IMR-90 (cell line): ENCODE data around the gene TBL3. TPM values are rescaled to one million over a fixed set of nuclear protein-coding genes. Genes with fewer than 3 reads are reported as not detected.

Source experiments
- ATAC-seq: fragments of 200-7000 bp; cut with Tn5 transposase; 2 replicates; pipeline ENCODE4 v1.9.1; 2020; ENCODE audit warnings: low read depth, mild to moderate bottlenecking, moderate library complexity
- BruUV-seq: library from RNA; stranded (reverse); fragments of 400-500 nt; replicated peaks from 2 replicates; lab custom pipeline; 2021; lab: Mats Ljungman, UMichigan
- CTCF ChIA-PET: fragments of 300-600 bp; formaldehyde crosslinking; extraction: SDS; loops from one replicate; lab custom pipeline; 2021; ENCODE audit warnings: antibody characterized with exemption; lab: Yijun Ruan, JAX
- POLR2A ChIA-PET: fragments of 300-600 bp; sonication (Branson Sonifier 250); formaldehyde crosslinking; loops from one replicate; lab custom pipeline; 2022; ENCODE audit warnings: antibody characterized with exemption; ENCODE audit not compliant: unreplicated experiment; lab: Charles Lee
- DNase-seq: peaks from one replicate; pipeline ENCODE4 v3.0.0; 2013
- H2AFZ ChIP-seq: replicated peaks from 2 replicates; pipeline ENCODE3; 2013; ENCODE audit warnings: low read length, mild to moderate bottlenecking; ENCODE audit not compliant: poor library complexity
- H2AK5ac ChIP-seq: 2 replicates; pipeline ENCODE4 v1.6.1; 2013; ENCODE audit warnings: low read depth, low read length, inconsistent platforms
- H2AK9ac ChIP-seq: replicated peaks from 2 replicates; pipeline ENCODE3; 2013; ENCODE audit warnings: mild to moderate bottlenecking, low read depth, low read length, moderate library complexity; ENCODE audit not compliant: poor library complexity
- H2BK120ac ChIP-seq: 2 replicates; pipeline ENCODE4 v1.6.1; 2013; ENCODE audit warnings: low read depth, low read length, inconsistent platforms
- H2BK15ac ChIP-seq: 3 replicates; pipeline ENCODE4 v1.6.1; 2013; ENCODE audit warnings: low read depth, low read length, inconsistent platforms
- H2BK20ac ChIP-seq: 2 replicates; pipeline ENCODE4 v1.6.1; 2013; ENCODE audit warnings: low read depth, mild to moderate bottlenecking, inconsistent platforms, low read length, moderate library complexity
- H2BK5ac ChIP-seq: 2 replicates; pipeline ENCODE4 v1.6.1; 2013; ENCODE audit warnings: mild to moderate bottlenecking, low read depth, low read length, inconsistent platforms; ENCODE audit not compliant: poor library complexity, severe bottlenecking
- H3K14ac ChIP-seq: replicated peaks from 2 replicates; pipeline ENCODE4 v1.6.1; 2013; ENCODE audit warnings: low read depth, low read length, inconsistent platforms
- H3K18ac ChIP-seq: 2 replicates; pipeline ENCODE4 v1.6.1; 2013; ENCODE audit warnings: low read depth, low read length, control low read depth
- H3K23ac ChIP-seq: 2 replicates; pipeline ENCODE4 v1.6.1; 2013; ENCODE audit warnings: low read depth, low read length, inconsistent platforms
- H3K27ac ChIP-seq: 2 replicates; pipeline ENCODE4 v1.5.1; 2013; ENCODE audit warnings: mild to moderate bottlenecking, control low read depth, low read length; ENCODE audit not compliant: insufficient read depth
- H3K27me3 ChIP-seq: 2 replicates; pipeline ENCODE4 v1.6.1; 2013; ENCODE audit warnings: low read length; ENCODE audit not compliant: control insufficient read depth, insufficient read depth
- H3K36me3 ChIP-seq: 2 replicates; pipeline ENCODE4 v1.6.1; 2013; ENCODE audit warnings: low read length, mixed read lengths; ENCODE audit not compliant: control insufficient read depth, insufficient read depth
- H3K4ac ChIP-seq: 2 replicates; pipeline ENCODE4 v1.6.1; 2013; ENCODE audit warnings: low read depth, low read length, inconsistent platforms
- H3K4me1 ChIP-seq: 2 replicates; pipeline ENCODE4 v1.6.1; 2013; ENCODE audit warnings: low read length, mixed read lengths; ENCODE audit not compliant: control insufficient read depth, insufficient read depth
- H3K4me2 ChIP-seq: 2 replicates; pipeline ENCODE4 v1.6.1; 2013; ENCODE audit warnings: low read depth, mild to moderate bottlenecking, control low read depth, low read length, moderate library complexity
- H3K4me3 ChIP-seq: 2 replicates; pipeline ENCODE4 v1.5.1; 2013; ENCODE audit warnings: low read depth, mild to moderate bottlenecking, control low read depth, low read length, moderate library complexity; ENCODE audit not compliant: insufficient read depth
- H3K56ac ChIP-seq: 2 replicates; pipeline ENCODE4 v1.6.1; 2013; ENCODE audit warnings: low read length, inconsistent platforms; ENCODE audit not compliant: insufficient read depth; ENCODE audit errors: extremely low read depth
- H3K79me1 ChIP-seq, 2 experiments: 2 replicates each; pipeline ENCODE4 v1.6.1; 2013; ENCODE audit warnings: low read length in 2 of 2, inconsistent platforms in 1 of 2, low read depth in 1 of 2
- H3K9ac ChIP-seq: 2 replicates; pipeline ENCODE4 v1.6.1; 2013; ENCODE audit warnings: low read depth, low read length, control low read depth
- H3K9me1 ChIP-seq: 2 replicates; pipeline ENCODE4 v1.6.1; 2013; ENCODE audit warnings: low read length, inconsistent platforms; ENCODE audit not compliant: insufficient read depth
- H3K9me3 ChIP-seq: 2 replicates; pipeline ENCODE4 v1.6.1; 2013; ENCODE audit warnings: low read length; ENCODE audit not compliant: control insufficient read depth, insufficient read depth
- H4K20me1 ChIP-seq: 2 replicates; pipeline ENCODE4 v1.6.1; 2013; ENCODE audit warnings: low read length, inconsistent platforms; ENCODE audit not compliant: insufficient read depth
- H4K5ac ChIP-seq: 2 replicates; pipeline ENCODE4 v1.6.1; 2013; ENCODE audit warnings: mild to moderate bottlenecking, low read depth, low read length, control low read depth
- H4K8ac ChIP-seq, 2 experiments: 2 replicates each; pipeline ENCODE4 v1.6.1; 2013; ENCODE audit warnings: low read depth in 2 of 2, low read length in 2 of 2, control low read depth in 1 of 2, inconsistent platforms in 1 of 2
- H4K91ac ChIP-seq: 2 replicates; pipeline ENCODE4 v1.6.1; 2013; ENCODE audit warnings: low read depth, low read length, inconsistent platforms; ENCODE audit not compliant: insufficient read depth
- BHLHE40 ChIP-seq: fragments of 150-350 bp; IDR thresholded peaks from 2 replicates; pipeline ENCODE4 v1.6.1; 2016; ENCODE audit warnings: mild to moderate bottlenecking, low read depth, low read length
- CEBPB ChIP-seq: IDR thresholded peaks from 2 replicates; pipeline ENCODE4 v1.6.1; 2012; ENCODE audit warnings: low read depth, low read length, improper control_type of control experiment
- CHD1 ChIP-seq: IDR thresholded peaks from 2 replicates; pipeline ENCODE4 v1.6.1; 2012; ENCODE audit warnings: low read depth, low read length, improper control_type of control experiment
- FOS ChIP-seq: fragments of 150-350 bp; IDR thresholded peaks from 2 replicates; pipeline ENCODE4 v1.6.1; 2016; ENCODE audit warnings: low read depth, low read length
- POLR2A ChIP-seq: IDR thresholded peaks from 2 replicates; pipeline ENCODE4 v1.6.1; 2012; ENCODE audit warnings: mild to moderate bottlenecking, low read depth, low read length
- RAD21 ChIP-seq: IDR thresholded peaks from 2 replicates; pipeline ENCODE4 v1.6.1; 2012; ENCODE audit warnings: low read length, improper control_type of control experiment
- SMC3 ChIP-seq: fragments of 150-350 bp; IDR thresholded peaks from 2 replicates; pipeline ENCODE4 v1.6.1; 2016; ENCODE audit warnings: low read depth, mild to moderate bottlenecking, antibody characterized with exemption, low read length, moderate library complexity
- WGBS, 2 experiments: methylation state at CpG; one replicate each; pipeline versions ENCODE4 v1.1.5 to v1.1.7; 2013; ENCODE audit warnings: missing lambda C conversion rate in 2 of 2; ENCODE audit not compliant: insufficient read length in 1 of 2; ENCODE audit errors: extremely low coverage in 2 of 2; 5-methylcytosine and 5-hydroxymethylcytosine counted together
- dilution Hi-C: fragments of 300-500 bp; cut with HindIII; formaldehyde crosslinking; loops from one replicate; pipeline ENCODE4 v1.14.3; 2018; ENCODE audit warnings: low sequenced_read_pairs; ENCODE audit not compliant: unreplicated experiment
- in situ Hi-C: fragments of 300-500 bp; cut with MboI; formaldehyde crosslinking; loops from 3 replicates; pipeline ENCODE4 v1.14.3; 2019; ENCODE audit warnings: low sequenced_read_pairs, inconsistent platforms, mixed read lengths
- intact Hi-C: fragments of 100-400 bp; cut with micrococcal nuclease; formaldehyde crosslinking; loops from 2 replicates; pipeline ENCODE4 v1.10.0; 2022
- polyA plus RNA-seq, 3 experiments: library from polyadenylated mRNA; depleted of rRNA; stranded (reverse); fragments of >200 nt; gene quantifications; 2 replicates each; pipeline ENCODE4 v1.2.3, GENCODE V29; 2012; ENCODE audit warnings: low replicate concordance in 1 of 3
- total RNA-seq: library from RNA; depleted of rRNA; stranded (reverse); fragments of >200 nt; gene quantifications from 2 replicates; pipeline ENCODE4 v1.2.3, GENCODE V29; 2012

Gene TBL3
- total and polyA plus RNA-seq, 2 of the 4 experiments (the other 2 are of a cell fraction): 38.5 to 60.8 TPM

DNA sequence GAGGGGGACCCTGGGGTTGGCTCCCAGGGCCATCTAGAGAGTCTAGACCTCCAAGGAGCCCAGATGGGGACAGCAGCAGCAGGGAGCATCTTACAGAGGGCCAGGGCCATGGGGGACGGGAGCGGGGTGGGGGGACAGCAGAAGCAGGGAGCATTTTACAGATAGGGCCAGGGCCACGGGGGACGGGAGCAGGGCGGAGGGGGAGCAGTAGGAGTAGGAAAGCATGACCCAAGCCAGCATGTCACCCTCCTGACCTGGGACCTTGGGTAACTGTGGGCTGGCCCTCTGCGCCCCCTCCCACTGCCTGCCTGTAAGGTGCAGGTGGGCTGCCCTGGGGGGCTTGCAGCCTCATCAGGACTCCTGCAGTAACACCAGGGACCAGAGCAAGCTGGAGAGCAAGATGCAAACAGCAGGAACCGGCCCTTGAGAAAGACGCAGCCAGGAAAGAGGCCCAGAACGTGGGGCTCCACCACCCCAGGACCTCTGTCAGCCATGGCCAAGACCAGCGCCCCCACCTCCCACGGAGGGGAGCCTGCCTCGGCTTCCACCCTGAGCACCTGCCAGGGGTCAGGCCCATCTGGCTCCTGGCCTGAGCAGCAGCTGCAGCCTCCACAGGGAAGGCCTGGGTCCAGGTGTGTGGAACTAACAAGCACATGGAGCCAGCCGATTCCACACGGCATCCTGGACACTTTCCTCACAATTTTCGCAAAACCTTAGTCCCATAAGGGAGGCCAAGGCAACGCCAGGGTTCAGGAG lies 35.4 kb downstream of the TBL3 start (continued):
- no peak for TF ChIP-seq RAD21

DNA sequence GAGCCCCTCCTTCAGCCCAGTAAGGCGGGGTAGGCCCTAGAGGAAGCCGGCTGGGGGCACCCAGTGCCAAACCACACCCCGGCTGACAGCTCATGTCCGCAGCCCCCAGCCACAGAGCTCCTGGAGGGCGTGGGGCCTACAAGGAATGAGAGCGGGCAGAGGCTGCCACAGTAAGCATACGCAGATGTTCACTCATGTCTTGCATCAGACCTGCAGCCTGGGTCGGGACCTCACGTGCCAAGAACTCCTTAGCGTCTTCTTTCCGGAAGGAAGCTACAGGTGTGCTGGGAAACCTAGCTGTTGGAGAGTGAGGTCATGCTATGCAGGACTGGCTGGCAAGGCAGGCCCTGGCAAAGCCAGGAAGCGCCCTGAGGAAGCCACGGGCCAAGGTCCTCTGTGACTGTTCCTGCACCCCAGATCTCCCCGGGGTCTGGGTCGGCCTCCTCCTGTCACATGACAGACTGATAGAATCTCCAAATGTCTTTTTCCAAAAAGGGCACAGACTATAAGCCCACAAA lies 36.2 kb downstream of the TBL3 start:
- Histone ChIP-seq H3K4me1 (peaks cover 28% of the 10 kb centered on the region), H2BK5ac (no peak overlapping the region), H3K18ac (no peak overlapping the region), H4K91ac (no peak overlapping the region), H3K27ac (peak overlapping the region; percentile 19), H4K5ac (no peak overlapping the region), H2AK9ac (peak overlapping the region; percentile 91), H3K9me3 (no peaks in the 10 kb centered on the region), H3K23ac (peak overlapping the region; percentile 95), H3K4me3 (peak overlapping the region; percentile 75; the same call in 1 of the 2 replicates), H3K9ac (peak overlapping the region; percentile 13; the same call in 1 of the 2 replicates), H2BK120ac (no peak overlapping the region), H4K20me1 (peaks cover 61% of the 10 kb centered on the region), H2AK5ac (no peak overlapping the region), H3K27me3 (no peaks in the 10 kb centered on the region), H2AFZ (no peak overlapping the region), H3K56ac (no peak overlapping the region; the same call in 1 of the 2 replicates), H3K9me1 (peaks cover 8% of the 10 kb centered on the region; the same call in 1 of the 2 replicates), H2BK20ac (no peak overlapping the region), H3K36me3 (peaks cover 12% of the 10 kb centered on the region), H4K8ac (no peak overlapping the region), H3K4ac (peak overlapping the region; percentile 4; the same call in 1 of the 2 replicates), H3K79me1 (peaks cover 15 to 71% of the 10 kb centered on the region in 2 experiments; a peak in 3 of 4 replicates), H3K14ac (peak overlapping the region; percentile 83; the same call in 1 of the 2 replicates), H3K4me2 (peak overlapping the region; percentile 97), H2BK15ac (no peak overlapping the region)
- ChIA-PET CTCF (interaction anchor here (1.4 kb wide), 1 partner anchor 133 kb away, joined by 4 read pairs; no protein-coding TSS in a partner anchor), POLR2A (no interaction called here)
- DNase-seq (peak; percentile 34), ATAC-seq (no peak)
- in situ Hi-C loops: no loop called here
- BruUV-seq: no TSS peak
- dilution Hi-C loops: no loop called here
- TF ChIP-seq BHLHE40 (peak; percentile 57; the same call in 1 of the 2 replicates), CEBPB (peak; percentile 22; the same call in 1 of the 2 replicates), CHD1 (no peak), FOS (no peak), POLR2A (no peak), SMC3 (no peak)
- WGBS, 2 experiments: 81% methylated on average over 10 of the region's 15 CpGs; no CpG with 5 or more reads in 1 of the 2 experiments
- intact Hi-C loops: no loop called here
